GM18526 (cell line): ENCODE results near the gene IRX1.

ENCODE experiments used
- POLR2A ChIP-seq: IDR thresholded peaks from 3 replicates; pipeline ENCODE4 v1.6.1; 2011; ENCODE audit not compliant: insufficient read length; ENCODE audit errors: extremely low read depth

The IRX1 gene

DNA sequence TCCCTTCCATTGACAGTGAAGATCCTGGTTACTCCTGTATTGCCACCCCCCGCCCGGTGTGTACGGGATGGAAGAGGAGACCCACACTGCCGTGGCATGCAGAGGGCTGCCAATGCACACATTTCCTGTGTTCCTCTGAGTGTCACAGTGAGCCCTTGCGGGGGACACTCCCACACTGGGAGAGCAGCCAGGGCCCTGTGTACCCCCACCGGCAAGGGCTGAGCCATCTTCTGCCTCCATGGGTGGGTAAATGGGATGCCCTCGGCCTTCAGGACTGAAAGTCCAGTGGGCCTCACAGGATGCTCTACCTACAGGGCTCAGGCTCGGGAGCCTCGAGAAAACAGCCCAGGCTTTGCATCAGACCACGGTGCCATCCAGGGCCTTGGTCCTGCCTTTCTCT, 18.1 kb downstream of the IRX1 start:
- no peak for TF ChIP-seq POLR2A

DNA sequence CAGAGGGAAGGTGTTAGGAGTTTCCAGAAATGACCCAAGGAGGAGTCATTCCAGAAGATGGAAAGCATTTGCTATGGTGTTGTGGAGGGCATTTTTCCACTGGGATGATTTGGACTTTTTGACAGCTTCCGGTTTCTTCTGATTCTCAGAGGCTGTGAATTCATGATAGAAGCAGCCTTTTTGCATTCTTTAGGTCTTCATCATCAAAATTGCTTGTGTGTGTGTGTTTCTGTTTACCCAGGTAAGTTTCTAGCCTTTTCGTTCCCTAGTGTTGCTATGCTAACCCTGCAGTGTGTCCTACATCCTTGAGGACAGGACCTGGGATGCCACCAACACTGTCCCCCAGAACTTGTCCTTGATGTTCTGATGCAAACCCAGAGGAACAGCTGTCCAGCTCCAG, 19.6 kb downstream of the IRX1 start:
- TF ChIP-seq POLR2A, result no peak

DNA sequence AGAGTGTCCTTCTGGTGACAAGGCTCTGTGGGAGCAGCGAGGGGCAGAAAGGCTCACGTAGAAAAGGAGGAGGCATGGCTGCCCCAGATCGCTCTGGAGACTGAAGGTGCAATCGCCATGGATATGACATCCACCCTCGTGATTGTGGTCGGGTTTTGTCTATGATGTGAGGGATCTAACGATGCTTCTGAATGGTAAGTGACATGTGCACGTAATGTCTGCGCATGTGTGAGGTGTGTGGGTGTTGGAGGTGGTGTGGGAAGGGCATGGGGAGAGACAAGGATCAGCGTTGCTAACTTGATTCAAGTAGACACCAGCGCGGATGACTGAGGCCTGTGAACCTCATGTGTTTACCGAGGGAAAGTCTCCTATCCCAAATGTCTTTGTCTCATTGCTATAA, 20.2 kb downstream of the IRX1 start:
- TF ChIP-seq POLR2A, result no peak

DNA sequence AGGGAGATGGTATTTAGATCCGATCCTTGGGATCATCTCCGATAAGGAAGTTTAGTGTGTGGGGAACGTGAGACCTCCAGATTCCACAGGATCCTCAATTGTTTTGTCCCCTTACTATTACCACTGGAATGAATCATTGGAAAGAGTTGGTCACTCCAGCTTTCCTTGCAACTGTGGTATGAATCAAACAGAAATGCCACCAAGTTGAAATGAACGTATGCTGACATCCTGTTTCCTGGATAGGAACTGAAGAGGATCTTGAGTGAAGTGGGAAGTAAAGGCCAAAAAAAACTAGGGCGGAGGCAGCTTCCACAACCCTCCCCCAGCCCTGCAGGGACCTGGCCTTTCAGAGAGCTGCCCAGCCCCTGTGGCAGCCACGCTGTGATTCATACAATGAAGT, 23.9 kb downstream of the IRX1 start:
- TF ChIP-seq POLR2A, result no peak

DNA sequence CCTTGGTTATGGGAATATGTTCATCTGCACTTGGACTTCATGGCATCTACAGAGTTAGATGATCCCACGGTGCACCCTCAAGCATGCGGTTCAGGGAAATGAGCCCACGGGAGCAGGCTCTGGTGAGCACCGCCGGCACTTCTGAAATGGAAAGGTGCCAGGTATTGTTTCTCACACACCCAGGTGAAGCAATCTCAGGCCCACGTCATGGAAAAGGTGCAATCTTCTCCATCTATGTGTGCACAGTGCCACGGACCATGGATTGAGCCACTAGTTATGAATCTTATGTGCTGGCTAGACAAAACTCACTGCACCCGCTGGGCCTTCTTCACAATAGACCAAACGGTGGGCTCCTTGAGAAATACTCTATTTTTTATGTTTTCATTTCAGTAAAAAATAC, 27.3 kb downstream of the IRX1 start:
- TF ChIP-seq POLR2A, result no peak

DNA sequence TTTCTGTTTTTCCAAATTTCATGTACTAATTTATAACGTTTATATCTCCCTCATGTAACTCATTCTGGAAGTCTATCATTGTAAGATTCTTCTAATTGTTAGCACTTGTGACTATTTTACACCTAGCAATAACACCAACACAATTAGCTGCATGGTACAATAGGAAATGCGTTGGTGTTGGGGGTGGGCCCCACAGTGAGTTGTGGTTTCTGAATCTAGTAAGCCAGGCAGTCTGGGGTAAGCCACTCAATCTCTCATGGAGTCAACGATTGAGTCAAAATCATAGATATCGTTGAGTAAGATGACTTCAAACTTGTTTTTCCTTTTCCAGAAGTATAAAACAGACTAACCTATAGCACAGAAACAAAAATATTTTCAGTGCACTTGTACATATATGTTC, 30.0 kb downstream of the IRX1 start:
- no peak for TF ChIP-seq POLR2A

DNA sequence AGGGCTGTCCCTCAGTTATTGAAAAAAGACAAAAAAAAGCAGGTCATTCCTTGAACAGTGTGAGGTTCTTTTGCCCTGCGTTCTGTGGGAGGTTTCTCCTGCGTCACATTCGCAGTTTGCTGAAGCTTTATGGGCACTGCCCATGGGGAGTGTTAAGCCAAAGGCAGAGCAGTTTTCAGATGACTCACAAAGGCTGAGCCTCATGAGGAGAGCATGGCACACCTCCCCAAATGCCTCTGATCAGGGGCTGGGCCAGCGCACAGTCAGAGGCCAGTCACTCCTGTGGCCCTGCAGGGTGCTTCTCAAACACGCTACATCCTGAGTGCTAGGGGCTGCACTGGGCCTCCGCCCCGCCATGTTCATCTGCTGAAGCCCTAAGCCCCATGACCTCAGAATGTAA, 38.4 kb downstream of the IRX1 start:
- no peak for TF ChIP-seq POLR2A

DNA sequence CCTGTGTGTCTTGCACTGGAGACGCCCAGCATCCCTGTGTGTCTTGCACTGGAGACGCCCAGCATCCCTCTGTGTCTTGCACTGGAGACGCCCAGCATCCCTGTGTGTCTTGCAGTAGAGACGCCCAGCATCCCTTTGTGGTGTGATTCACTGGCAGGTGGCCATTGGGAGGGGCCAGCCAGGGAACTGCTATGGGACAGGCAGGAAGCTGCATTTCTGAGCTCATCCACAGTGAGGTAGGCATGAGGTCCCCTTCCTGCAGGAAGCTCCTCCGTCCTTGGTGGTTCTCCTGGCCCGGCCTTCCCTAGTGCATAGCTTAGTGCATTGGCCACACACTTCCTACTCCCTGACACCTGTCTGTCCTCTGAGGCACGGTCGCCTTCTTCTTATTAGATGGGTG, 43.5 kb downstream of the IRX1 start:
- no peak for TF ChIP-seq POLR2A

DNA sequence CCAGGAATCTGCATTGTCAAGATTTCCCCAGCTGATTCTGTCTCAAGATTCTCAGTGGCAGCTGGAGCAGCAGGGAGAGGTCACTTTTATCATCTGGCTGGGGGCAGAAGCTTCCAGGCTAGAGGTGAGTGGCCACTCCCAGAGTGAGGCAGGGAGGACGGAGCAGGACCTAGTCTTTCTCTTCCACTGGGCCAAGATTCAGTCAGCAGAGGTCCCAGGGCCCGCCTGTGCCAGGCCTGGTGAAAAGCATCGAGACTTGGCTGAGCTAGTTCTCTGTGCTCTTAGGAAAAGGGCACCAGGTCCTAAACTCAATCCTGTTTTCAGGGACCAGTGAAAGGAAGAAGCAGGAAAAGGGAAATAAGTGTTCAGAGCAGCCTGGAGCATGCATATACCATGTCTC, 46.6 kb downstream of the IRX1 start:
- no peak for TF ChIP-seq POLR2A

DNA sequence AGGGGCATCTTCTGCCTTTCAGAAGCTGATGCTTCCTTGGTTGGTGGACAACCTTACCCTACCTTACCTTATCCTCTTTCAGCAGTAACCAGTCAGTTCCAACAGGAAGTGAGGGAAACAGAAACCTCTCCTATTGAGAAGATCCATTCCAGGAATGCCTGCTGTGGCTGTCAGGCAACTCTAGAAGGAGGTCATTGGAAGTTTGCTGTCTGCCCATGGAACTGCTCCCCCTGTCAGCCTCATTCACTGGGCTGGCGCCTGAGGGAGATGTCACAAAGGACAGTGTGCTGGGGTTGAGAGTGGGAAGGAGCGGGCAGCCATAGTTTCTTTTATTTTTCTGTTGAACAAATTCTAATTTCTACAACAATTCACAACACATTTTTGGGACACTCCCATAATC, 54.7 kb downstream of the IRX1 start:
- TF ChIP-seq POLR2A, result no peak

DNA sequence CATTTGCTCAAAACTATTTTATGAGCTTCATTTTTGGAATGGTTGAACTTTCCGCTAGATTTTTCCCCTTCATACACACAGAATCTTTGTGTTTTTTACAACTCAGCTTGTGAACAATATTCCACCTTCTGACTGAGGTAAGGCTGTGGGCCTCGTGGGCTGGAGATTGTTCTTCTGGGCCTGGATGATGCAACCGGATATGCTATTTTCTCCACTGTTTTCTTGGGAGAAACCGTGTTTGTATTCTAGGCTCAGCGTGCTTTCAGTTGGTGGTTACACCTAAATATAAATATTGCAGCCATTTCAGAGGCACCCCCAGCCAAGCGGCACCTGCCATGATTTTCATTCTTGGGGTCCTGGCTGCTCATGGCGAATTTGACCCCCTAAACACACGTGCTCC, 55.2 kb downstream of the IRX1 start:
- no peak for TF ChIP-seq POLR2A
